AG04450 (cell line): ENCODE results near the gene OPN4. TPM values are rescaled to one million over a fixed set of nuclear protein-coding genes. Genes with fewer than 3 reads are reported as not detected.

Experiments used
- CTCF ChIA-PET: fragments of 300-600, 350-600 bp; formaldehyde crosslinking; extraction: SDS; loops from one replicate; lab custom pipeline; 2022; ENCODE audit warnings: antibody characterized with exemption, inconsistent platforms; lab: Charles Lee
- POLR2A ChIA-PET: fragments of 350-600 bp; formaldehyde crosslinking; extraction: SDS; loops from one replicate; lab custom pipeline; 2021; ENCODE audit warnings: antibody characterized with exemption, inconsistent platforms; lab: Yijun Ruan, JAX
- DNase-seq: peaks from one replicate; pipeline ENCODE4 v3.0.0-alpha.2; 2011; ENCODE audit warnings: low read depth, low spot score
- H3K27ac ChIP-seq: one replicate; pipeline ENCODE4 v1.5.1; 2012; ENCODE audit warnings: low read depth, low read length, control low read depth
- H3K27me3 ChIP-seq: one replicate; pipeline ENCODE4 v1.6.0; 2012; ENCODE audit warnings: low read length; ENCODE audit not compliant: control insufficient read depth, insufficient read depth
- H3K4me3 ChIP-seq: 2 replicates; pipeline ENCODE4 v1.5.1; 2011; ENCODE audit warnings: mild to moderate bottlenecking, low read depth, low read length, control low read depth
- H3K9me3 ChIP-seq: 2 replicates; pipeline ENCODE4 v1.5.1; 2012; ENCODE audit warnings: low read length; ENCODE audit not compliant: control insufficient read depth, insufficient read depth
- polyA plus RNA-seq: library from polyadenylated mRNA; depleted of rRNA; stranded (reverse); fragments of >200 nt; gene quantifications from 2 replicates; pipeline ENCODE4 v1.2.3, GENCODE V29; 2011
- TF ChIP-seq, protein P1 (sequence below): IDR thresholded peaks from 2 replicates; pipeline ENCODE4 v1.5.1; 2011; ENCODE audit warnings: low read depth, low read length, control low read depth, inconsistent platforms

OPN4 gene
- polyA plus RNA-seq, 1 experiment = not detected

DNA sequence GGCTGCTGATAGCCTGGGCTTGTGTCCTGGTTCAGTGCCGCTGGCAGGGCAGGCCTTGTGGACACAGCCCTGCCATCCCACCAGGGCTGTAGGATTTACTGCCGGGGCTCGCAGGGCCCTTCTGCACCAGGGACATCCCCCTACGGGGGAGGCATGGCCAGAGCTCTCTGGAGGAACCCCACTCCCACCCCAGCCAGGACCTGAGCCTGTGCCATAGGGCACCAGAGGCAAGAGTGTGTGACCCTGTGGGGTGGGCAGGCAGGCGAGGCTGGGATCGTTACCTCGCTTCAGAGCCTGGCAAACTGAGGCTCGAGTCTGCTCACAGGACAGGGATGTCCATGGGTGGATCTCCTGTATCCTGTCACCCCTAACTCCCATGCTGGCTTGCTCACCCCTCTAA, 16.5 kb downstream of the OPN4 start:
- Histone ChIP-seq H3K4me3 (no peak overlapping the region), H3K27me3 (peaks cover 3% of the 10 kb centered on the region), H3K9me3 (no peaks in the 10 kb centered on the region; the same call in 1 of the 2 replicates), H3K27ac (no peak overlapping the region)
- no peak for DNase-seq
- CTCF ChIA-PET = no interaction called here
- TF ChIP-seq, protein P1, sequence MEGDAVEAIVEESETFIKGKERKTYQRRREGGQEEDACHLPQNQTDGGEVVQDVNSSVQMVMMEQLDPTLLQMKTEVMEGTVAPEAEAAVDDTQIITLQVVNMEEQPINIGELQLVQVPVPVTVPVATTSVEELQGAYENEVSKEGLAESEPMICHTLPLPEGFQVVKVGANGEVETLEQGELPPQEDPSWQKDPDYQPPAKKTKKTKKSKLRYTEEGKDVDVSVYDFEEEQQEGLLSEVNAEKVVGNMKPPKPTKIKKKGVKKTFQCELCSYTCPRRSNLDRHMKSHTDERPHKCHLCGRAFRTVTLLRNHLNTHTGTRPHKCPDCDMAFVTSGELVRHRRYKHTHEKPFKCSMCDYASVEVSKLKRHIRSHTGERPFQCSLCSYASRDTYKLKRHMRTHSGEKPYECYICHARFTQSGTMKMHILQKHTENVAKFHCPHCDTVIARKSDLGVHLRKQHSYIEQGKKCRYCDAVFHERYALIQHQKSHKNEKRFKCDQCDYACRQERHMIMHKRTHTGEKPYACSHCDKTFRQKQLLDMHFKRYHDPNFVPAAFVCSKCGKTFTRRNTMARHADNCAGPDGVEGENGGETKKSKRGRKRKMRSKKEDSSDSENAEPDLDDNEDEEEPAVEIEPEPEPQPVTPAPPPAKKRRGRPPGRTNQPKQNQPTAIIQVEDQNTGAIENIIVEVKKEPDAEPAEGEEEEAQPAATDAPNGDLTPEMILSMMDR = no peak
- POLR2A ChIA-PET = no interaction called here

DNA sequence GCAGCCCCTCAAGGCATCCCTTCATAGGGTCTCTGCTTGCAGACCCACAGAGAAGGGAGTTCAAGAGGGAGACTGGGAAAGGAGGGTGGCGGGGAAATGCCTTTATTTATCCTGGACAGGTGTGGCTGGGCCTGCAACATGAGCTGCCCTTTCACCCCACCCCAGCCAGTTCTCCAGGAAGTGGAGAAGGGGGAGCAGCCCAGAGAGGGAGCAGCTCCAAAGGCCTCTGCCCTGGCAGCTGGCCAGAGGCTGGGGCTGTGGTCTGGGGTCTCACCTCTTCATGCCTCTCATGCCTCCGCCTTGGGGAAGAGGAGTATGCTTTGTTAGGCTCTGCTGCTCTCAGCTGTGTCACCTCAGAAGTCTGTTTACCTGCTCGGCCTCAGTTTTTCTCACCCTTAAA, 17.1 kb downstream of the OPN4 start:
- no peaks in the 10 kb centered on the region; the same call in 1 of the 2 replicates for H3K9me3 ChIP-seq
- ChIA-PET CTCF (interaction anchor here (1.5 to 2.7 kb wide), 2 partner anchors 13 to 22 kb away, joined by 6 to 13 read pairs; no protein-coding TSS in a partner anchor), POLR2A (no interaction called here)
- no peak overlapping the region for H3K27ac ChIP-seq
- H3K27me3 ChIP-seq = peaks cover 3% of the 10 kb centered on the region
- no peak for DNase-seq
- H3K4me3 ChIP-seq = no peak overlapping the region
- TF ChIP-seq, protein P1 = no peak

DNA sequence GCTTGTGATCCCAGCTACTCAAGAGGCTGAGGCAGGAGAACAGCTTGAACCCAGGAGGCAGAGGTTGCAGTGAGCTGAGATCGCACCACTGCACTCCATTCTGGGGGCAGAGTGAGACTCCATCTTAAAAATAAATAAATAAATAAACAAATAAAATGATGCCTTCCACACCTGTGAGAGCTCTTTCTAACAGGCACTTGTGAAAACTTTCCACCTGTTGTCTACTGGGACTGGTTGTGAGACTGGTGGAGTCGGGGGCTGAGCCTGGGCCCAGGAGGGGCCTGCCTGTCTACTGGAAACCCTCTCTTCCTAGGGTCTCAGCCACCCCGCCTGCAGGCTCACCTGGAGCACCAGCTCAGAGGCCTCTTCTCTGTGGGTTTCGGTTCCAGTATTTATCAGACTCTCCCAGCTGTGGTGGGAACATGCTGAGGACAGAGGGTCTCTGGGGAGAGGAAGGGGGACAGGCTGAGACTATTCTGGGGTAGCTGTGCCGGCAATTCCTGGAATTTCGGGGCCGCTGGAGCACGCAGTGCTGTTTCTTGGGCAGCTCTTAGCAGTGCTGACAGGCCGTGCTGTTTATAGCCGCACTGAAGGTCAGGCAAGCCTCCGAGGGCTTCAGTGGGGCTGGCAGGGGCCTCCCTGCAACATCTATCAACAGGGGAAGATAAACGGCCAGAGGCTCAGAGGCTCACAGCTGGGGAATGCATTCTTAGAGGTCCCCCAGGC, 17.8 kb downstream of the OPN4 start:
- TF ChIP-seq, protein P1 = no peak
- no peak for DNase-seq
- Histone ChIP-seq H3K27me3 (peaks cover 3% of the 10 kb centered on the region), H3K9me3 (no peaks in the 10 kb centered on the region; the same call in 1 of the 2 replicates), H3K27ac (no peak overlapping the region), H3K4me3 (no peak overlapping the region)
- CTCF ChIA-PET = interaction anchor here (0.6 to 2.7 kb wide), 4 partner anchors 12 to 27 kb away, joined by 3 to 13 read pairs (median 5); no protein-coding TSS in a partner anchor
- POLR2A ChIA-PET = no interaction called here

DNA sequence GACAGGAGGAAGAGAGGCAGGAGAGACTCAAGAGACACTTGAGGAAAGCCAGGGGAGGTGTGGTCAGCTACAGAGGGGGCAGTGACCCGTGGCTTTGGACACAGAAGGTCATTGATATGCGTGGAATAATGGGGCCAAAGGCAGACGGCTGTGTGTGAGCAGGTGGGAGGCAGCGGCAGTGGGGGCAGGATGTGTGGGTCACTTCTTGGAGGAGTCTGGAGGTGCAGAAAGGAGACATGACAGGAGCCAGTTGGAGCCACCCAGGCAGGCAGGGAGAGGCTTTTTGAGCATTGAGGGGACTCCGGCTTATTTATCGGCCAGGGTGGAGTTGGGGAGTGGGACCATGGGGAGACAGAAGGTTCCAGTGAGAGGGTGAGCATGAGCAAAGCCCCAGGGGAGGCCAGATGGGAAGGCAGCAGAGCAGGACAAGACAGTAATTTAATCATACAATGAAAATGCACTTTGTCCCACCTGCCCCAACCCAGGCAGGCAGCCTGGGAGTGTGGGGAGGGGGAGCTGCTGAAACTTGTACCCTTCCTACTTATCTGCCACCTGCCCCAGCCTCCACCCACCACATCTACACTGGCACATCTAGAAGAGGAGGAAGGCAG, 19.0 kb downstream of the OPN4 start:
- TF ChIP-seq, protein P1 = no peak
- CTCF ChIA-PET = interaction anchor here (1.5 to 2.7 kb wide), 2 partner anchors 11 to 16 kb away, joined by 4 to 13 read pairs; no protein-coding TSS in a partner anchor
- Histone ChIP-seq H3K27me3 (peaks cover 3% of the 10 kb centered on the region), H3K4me3 (no peak overlapping the region), H3K9me3 (no peaks in the 10 kb centered on the region; the same call in 1 of the 2 replicates), H3K27ac (no peak overlapping the region)
- no peak for DNase-seq
- POLR2A ChIA-PET = no interaction called here
